Measurements from ENCODE around the gene PCCB.
"Not testable (repeated sequence)": the region's sequence is repeated elsewhere in the genome, so short reads cannot be mapped to it uniquely, and the experiment has no call there.

PCCB gene

DNA sequence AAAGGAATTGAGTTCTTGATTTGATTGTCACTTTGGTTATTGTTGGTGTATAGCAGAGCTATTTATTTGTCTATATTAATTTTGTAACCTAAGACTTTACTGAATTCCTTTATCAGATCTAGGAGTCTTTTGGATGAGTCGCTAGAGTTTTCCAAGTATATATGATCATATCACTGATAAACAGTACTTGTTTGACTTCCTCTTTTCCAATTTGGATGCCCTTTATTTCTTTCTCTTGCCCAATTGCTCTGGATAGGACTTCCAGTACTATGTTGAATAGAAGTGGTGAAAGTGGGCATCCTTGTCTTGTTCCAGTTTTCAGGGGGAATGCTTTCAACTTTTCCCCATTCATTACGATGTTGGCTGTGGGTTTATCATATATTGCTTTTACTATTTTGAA is 21.5 kb downstream of the PCCB start:
- H3K4me1 ChIP-seq (ENCODE audit: insufficient read depth, low read length); H3K4me3 ChIP-seq (ENCODE audit: low read length); H2AFZ ChIP-seq (ENCODE audit: low read depth, low read length); H3K27me3 ChIP-seq (ENCODE audit: insufficient read depth, low read length); H3K9me3 ChIP-seq (ENCODE audit: low read length): not testable (repeated sequence)
- H3K36me3 ChIP-seq (ENCODE audit: insufficient read depth, low read length), result peaks cover 21% of the 10 kb centered on the region

GRCh38 chr3:136276049-136276755 is 26.1 kb downstream of the PCCB start:
- Histone ChIP-seq H3K9me3 (ENCODE audit: low read length) (peaks cover 14% of the 10 kb centered on the region), H3K36me3 (ENCODE audit: insufficient read depth, low read length) (peaks cover 17% of the 10 kb centered on the region), H3K4me3 (ENCODE audit: low read length) (no peak overlapping the region), H2AFZ (ENCODE audit: low read depth, low read length) (no peak overlapping the region), H3K4me1 (ENCODE audit: insufficient read depth, low read length) (no peaks in the 10 kb centered on the region), H3K27me3 (ENCODE audit: insufficient read depth, low read length) (no peaks in the 10 kb centered on the region)

DNA sequence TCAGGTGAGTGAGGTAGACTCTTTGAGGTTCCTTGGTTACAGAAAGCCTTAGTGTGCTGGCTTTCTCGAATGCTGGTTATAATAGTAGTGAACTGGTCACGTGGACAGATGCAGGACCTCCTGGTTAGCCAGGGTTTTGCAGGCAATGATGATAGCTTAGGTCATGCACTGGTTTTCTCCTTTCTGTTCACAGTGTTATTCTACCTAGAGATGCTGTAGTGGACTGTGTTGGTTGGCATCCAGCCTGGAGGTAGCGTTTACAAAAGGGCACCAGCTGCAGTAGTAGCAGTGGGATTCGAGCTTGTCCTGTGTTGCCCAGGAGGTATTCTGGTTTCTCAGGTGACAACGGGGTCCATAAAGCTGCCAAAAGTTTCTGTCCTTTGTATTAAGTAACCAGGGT is 27.0 kb downstream of the PCCB start:
- Histone ChIP-seq H3K9me3 (ENCODE audit: low read length) (peaks cover 14% of the 10 kb centered on the region), H3K27me3 (ENCODE audit: insufficient read depth, low read length) (no peaks in the 10 kb centered on the region), H3K4me3 (ENCODE audit: low read length) (no peak overlapping the region), H3K36me3 (ENCODE audit: insufficient read depth, low read length) (peaks cover 17% of the 10 kb centered on the region), H2AFZ (ENCODE audit: low read depth, low read length) (no peak overlapping the region), H3K4me1 (ENCODE audit: insufficient read depth, low read length) (no peaks in the 10 kb centered on the region)

DNA sequence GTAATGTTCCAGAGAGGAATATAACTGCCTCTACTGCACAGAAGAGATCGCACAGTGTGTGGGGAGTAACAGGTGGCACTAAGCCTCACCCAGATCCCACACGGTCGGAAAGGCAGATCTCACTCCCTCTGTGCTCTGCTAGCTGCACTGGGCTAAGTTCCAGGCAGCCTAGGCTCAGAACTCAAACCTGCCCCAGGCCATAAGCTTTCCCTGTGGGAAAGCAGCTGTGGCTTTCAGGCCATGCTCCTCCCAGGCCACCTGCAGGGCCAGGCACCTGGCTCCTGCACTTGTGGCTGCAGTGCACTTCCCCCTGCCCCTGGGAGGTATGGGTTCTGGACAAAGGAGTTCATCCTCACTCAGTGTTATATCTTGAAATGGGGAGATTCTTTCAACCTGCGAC is 27.5 kb downstream of the PCCB start:
- H3K4me3 ChIP-seq (ENCODE audit: low read length), result no peak overlapping the region

GRCh38 chr3:136279092-136279491 is 29.0 kb downstream of the PCCB start:
- no peak overlapping the region for H3K4me3 ChIP-seq (ENCODE audit: low read length)
- H3K36me3 ChIP-seq (ENCODE audit: insufficient read depth, low read length), result peaks cover 26% of the 10 kb centered on the region
- H3K4me1 ChIP-seq (ENCODE audit: insufficient read depth, low read length), result no peaks in the 10 kb centered on the region
- no peaks in the 10 kb centered on the region for H3K27me3 ChIP-seq (ENCODE audit: insufficient read depth, low read length)
- H3K9me3 ChIP-seq (ENCODE audit: low read length), result peaks cover 15% of the 10 kb centered on the region
- no peak overlapping the region for H2AFZ ChIP-seq (ENCODE audit: low read depth, low read length)

More for the DNA sequence above, 27.5 kb downstream of the PCCB start:
- Histone ChIP-seq H3K27me3 (ENCODE audit: insufficient read depth, low read length) (no peaks in the 10 kb centered on the region), H3K36me3 (ENCODE audit: insufficient read depth, low read length) (peaks cover 17% of the 10 kb centered on the region), H2AFZ (ENCODE audit: low read depth, low read length) (no peak overlapping the region), H3K4me1 (ENCODE audit: insufficient read depth, low read length) (no peaks in the 10 kb centered on the region), H3K9me3 (ENCODE audit: low read length) (peaks cover 14% of the 10 kb centered on the region)

DNA sequence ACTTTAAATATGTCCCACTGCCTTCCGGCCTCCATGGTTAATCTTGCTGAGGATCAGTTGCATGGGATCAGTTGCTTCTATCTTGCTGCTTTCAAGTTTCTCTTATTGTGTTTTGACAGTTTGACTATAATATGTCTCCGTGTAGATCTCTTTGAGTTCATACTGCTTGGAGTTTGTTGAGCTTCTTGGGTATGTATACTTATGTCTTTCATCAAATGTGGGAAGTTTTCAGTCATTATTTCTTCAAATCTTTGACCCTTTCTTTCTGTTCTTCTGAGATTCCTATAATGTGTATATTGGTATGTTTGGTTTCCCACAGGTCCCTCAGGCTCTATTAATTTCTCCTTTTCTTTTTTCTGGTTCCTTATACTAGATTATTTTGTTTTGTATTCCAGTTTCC is 30.8 kb downstream of the PCCB start:
- H3K27me3 ChIP-seq (ENCODE audit: insufficient read depth, low read length), result no peaks in the 10 kb centered on the region
- no peak overlapping the region for H3K4me3 ChIP-seq (ENCODE audit: low read length)
- H3K9me3 ChIP-seq (ENCODE audit: low read length), result peaks cover 15% of the 10 kb centered on the region
- H3K36me3 ChIP-seq (ENCODE audit: insufficient read depth, low read length), result peaks cover 38% of the 10 kb centered on the region
- H3K4me1 ChIP-seq (ENCODE audit: insufficient read depth, low read length), result no peaks in the 10 kb centered on the region
- H2AFZ ChIP-seq (ENCODE audit: low read depth, low read length), result no peak overlapping the region

- no peak overlapping the region for H3K4me3 ChIP-seq (ENCODE audit: low read length)
- peaks cover 14% of the 10 kb centered on the region for H3K9me3 ChIP-seq (ENCODE audit: low read length)
- no peak overlapping the region for H2AFZ ChIP-seq (ENCODE audit: low read depth, low read length)
- no peaks in the 10 kb centered on the region for H3K4me1 ChIP-seq (ENCODE audit: insufficient read depth, low read length)
- H3K36me3 ChIP-seq (ENCODE audit: insufficient read depth, low read length), result peaks cover 40% of the 10 kb centered on the region
- H3K27me3 ChIP-seq (ENCODE audit: insufficient read depth, low read length), result no peaks in the 10 kb centered on the region
Measured at GRCh38 chr3:136281966-136282520, 31.9 kb downstream of the PCCB start.

DNA sequence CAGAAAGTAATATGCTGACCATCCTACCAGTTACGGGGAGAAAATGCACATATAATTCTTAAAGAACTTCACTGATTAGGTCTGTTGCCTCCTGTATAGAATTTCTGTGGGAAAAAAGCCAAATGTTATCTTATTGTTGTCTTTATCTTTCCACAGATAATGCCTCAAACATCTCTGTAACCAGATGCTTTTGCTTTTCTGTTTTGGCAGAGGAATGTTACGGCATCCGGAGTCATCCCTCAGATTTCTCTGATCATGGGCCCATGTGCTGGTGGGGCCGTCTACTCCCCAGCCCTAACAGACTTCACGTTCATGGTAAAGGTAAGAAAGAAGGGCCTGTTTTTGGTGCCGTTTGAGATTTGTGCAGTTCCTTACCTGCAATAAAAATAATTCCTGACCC is 33.5 kb downstream of the PCCB start:
- no peaks in the 10 kb centered on the region for H3K27me3 ChIP-seq (ENCODE audit: insufficient read depth, low read length)
- H3K36me3 ChIP-seq (ENCODE audit: insufficient read depth, low read length), result peaks cover 45% of the 10 kb centered on the region
- H3K9me3 ChIP-seq (ENCODE audit: low read length), result peaks cover 12% of the 10 kb centered on the region
- H2AFZ ChIP-seq (ENCODE audit: low read depth, low read length), result no peak overlapping the region
- H3K4me3 ChIP-seq (ENCODE audit: low read length), result no peak overlapping the region
- no peaks in the 10 kb centered on the region for H3K4me1 ChIP-seq (ENCODE audit: insufficient read depth, low read length)

GRCh38 chr3:136291302-136291701 is 41.2 kb downstream of the PCCB start:
- Histone ChIP-seq H3K27me3 (ENCODE audit: insufficient read depth, low read length) (no peaks in the 10 kb centered on the region), H3K4me1 (ENCODE audit: insufficient read depth, low read length) (no peaks in the 10 kb centered on the region), H2AFZ (ENCODE audit: low read depth, low read length) (no peak overlapping the region), H3K4me3 (ENCODE audit: low read length) (no peak overlapping the region), H3K9me3 (ENCODE audit: low read length) (no peaks in the 10 kb centered on the region), H3K36me3 (ENCODE audit: insufficient read depth, low read length) (peaks cover 39% of the 10 kb centered on the region)

DNA sequence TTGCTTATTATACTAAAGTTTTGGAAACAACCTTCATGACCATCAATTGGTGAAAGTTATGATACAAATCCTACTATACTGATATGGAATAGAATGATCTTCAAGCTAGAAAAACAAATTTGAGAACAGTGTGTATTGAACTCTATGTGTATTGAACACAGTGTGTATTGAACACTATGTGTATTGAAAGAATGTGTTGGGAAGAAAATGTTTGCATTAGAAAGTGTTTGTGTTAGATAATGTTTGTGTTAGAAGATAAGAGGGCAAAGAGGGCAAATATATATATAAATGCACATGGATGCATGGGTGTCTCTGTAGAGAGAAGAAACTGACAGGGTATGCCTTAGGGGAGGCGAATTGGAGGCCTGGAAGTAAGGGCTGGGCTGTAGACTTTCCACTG is 42.4 kb downstream of the PCCB start:
- Histone ChIP-seq H2AFZ (ENCODE audit: low read depth, low read length) (no peak overlapping the region), H3K36me3 (ENCODE audit: insufficient read depth, low read length) (peaks cover 42% of the 10 kb centered on the region), H3K4me3 (ENCODE audit: low read length) (no peak overlapping the region)

GRCh38 chr3:136293279-136293678 is 43.1 kb downstream of the PCCB start:
- no peaks in the 10 kb centered on the region for H3K4me1 ChIP-seq (ENCODE audit: insufficient read depth, low read length)
- peaks cover 43% of the 10 kb centered on the region for H3K36me3 ChIP-seq (ENCODE audit: insufficient read depth, low read length)
- no peak overlapping the region for H3K4me3 ChIP-seq (ENCODE audit: low read length)
- no peaks in the 10 kb centered on the region for H3K9me3 ChIP-seq (ENCODE audit: low read length)
- no peaks in the 10 kb centered on the region for H3K27me3 ChIP-seq (ENCODE audit: insufficient read depth, low read length)
- no peak overlapping the region for H2AFZ ChIP-seq (ENCODE audit: low read depth, low read length)

More for the DNA sequence above, 42.4 kb downstream of the PCCB start:
- no peaks in the 10 kb centered on the region for H3K4me1 ChIP-seq (ENCODE audit: insufficient read depth, low read length)
- H3K27me3 ChIP-seq (ENCODE audit: insufficient read depth, low read length), result no peaks in the 10 kb centered on the region
- no peaks in the 10 kb centered on the region for H3K9me3 ChIP-seq (ENCODE audit: low read length)

GRCh38 chr3:136294176-136294575 is 44.0 kb downstream of the PCCB start:
- H3K4me3 ChIP-seq (ENCODE audit: low read length), result no peak overlapping the region
- no peaks in the 10 kb centered on the region for H3K27me3 ChIP-seq (ENCODE audit: insufficient read depth, low read length)
- no peak overlapping the region for H2AFZ ChIP-seq (ENCODE audit: low read depth, low read length)
- H3K36me3 ChIP-seq (ENCODE audit: insufficient read depth, low read length), result peaks cover 41% of the 10 kb centered on the region
- no peaks in the 10 kb centered on the region for H3K4me1 ChIP-seq (ENCODE audit: insufficient read depth, low read length)
- no peaks in the 10 kb centered on the region for H3K9me3 ChIP-seq (ENCODE audit: low read length)

DNA sequence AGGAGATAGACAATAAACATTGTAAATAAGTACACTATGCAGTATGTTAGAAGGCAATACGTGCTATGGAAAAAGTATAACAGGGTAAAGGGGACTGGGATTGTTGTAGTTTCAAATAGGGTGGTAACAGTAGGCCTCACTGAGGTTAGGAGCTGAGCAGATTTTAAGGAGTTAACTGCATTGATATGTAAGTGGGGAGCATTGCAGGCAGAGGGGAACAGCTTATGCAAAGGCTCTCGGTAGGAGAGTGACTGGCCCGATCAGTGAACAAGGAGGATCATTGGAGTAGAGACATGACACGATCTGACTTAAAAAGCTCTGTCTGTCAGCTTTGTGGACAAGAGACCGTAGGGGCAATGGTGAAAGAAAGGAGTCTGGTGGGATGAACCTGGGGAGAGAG is 46.8 kb downstream of the PCCB start:
- H3K4me1 ChIP-seq (ENCODE audit: insufficient read depth, low read length), result no peaks in the 10 kb centered on the region
- H3K27me3 ChIP-seq (ENCODE audit: insufficient read depth, low read length), result no peaks in the 10 kb centered on the region
- no peak overlapping the region for H2AFZ ChIP-seq (ENCODE audit: low read depth, low read length)
- H3K9me3 ChIP-seq (ENCODE audit: low read length), result peaks cover 5% of the 10 kb centered on the region
- H3K4me3 ChIP-seq (ENCODE audit: low read length), result no peak overlapping the region
- H3K36me3 ChIP-seq (ENCODE audit: insufficient read depth, low read length), result peaks cover 60% of the 10 kb centered on the region

DNA sequence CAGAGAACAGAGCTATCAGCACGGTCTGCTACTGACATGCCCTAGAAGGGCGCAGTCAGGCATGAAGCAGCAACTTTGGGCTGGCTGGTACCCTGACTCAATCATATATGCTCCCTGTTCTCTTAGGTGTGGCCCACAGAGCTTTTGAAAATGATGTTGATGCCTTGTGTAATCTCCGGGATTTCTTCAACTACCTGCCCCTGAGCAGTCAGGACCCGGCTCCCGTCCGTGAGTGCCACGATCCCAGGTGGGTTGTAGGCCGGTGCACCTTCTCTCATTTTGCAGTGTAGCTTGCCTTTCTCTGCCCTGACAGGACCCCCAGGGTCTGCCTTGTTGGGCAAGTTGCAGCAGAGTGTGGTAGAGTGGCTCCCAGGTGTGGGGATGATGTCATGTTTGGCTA is 47.7 kb downstream of the PCCB start:
- Histone ChIP-seq H3K27me3 (ENCODE audit: insufficient read depth, low read length) (no peaks in the 10 kb centered on the region), H3K4me1 (ENCODE audit: insufficient read depth, low read length) (no peaks in the 10 kb centered on the region), H2AFZ (ENCODE audit: low read depth, low read length) (no peak overlapping the region), H3K9me3 (ENCODE audit: low read length) (peaks cover 5% of the 10 kb centered on the region), H3K36me3 (ENCODE audit: insufficient read depth, low read length) (peaks cover 60% of the 10 kb centered on the region), H3K4me3 (ENCODE audit: low read length) (no peak overlapping the region)

Data from neuron (in vitro differentiated cells).